Upper lobe of left lung (tissue), 4 donors: Measurements from ENCODE around the gene DUSP16.

Experiments
- POLR2A ChIP-seq, 4 donors: fragments of 450-650 bp; IDR thresholded peaks; one replicate each; pipeline ENCODE4 v1.5.1; 2016 to 2017; ENCODE audit warnings: antibody characterized with exemption in 4 of 4, mild to moderate bottlenecking in 2 of 4
- POLR2AphosphoS5 ChIP-seq, 2 donors: sonication (generic); formaldehyde crosslinking; IDR thresholded peaks; one replicate each; pipeline ENCODE4 v1.5.1; 2017; ENCODE audit warnings: antibody characterized with exemption in 2 of 2

GRCh38 chr12:12585115-12585863, 22.6 kb upstream of the DUSP16 start:
- TF ChIP-seq POLR2AphosphoS5 (IDR thresholded peaks at IDR 0.05) = no peak
- TF ChIP-seq POLR2A (IDR thresholded peaks at IDR 0.05) = no peak
